ENCODE data around the gene GNG7.
"Not testable (repeated sequence)": the region's sequence is repeated elsewhere in the genome, so short reads cannot be mapped to it uniquely, and the experiment has no call there.

GNG7 gene

GRCh38 chr19:2676823-2677222 is 25.7 kb downstream of the GNG7 start:
- Histone ChIP-seq H3K27me3 (ENCODE audit: insufficient read depth, low read length, poor library complexity, severe bottlenecking) (no peaks in the 10 kb centered on the region), H3K9me2 (replicated peaks; ENCODE audit: low read depth, low read length) (no peaks in the 10 kb centered on the region), H4K20me1 (ENCODE audit: insufficient read depth, low read length, poor library complexity, severe bottlenecking) (no peaks in the 10 kb centered on the region)

GRCh38 chr19:2675892-2676291 is 26.6 kb downstream of the GNG7 start:
- H3K36me3 ChIP-seq (ENCODE audit: insufficient read depth, low read length), result no peaks in the 10 kb centered on the region
- H3K9me3 ChIP-seq (ENCODE audit: insufficient read depth, low read depth, low read length), result no peaks in the 10 kb centered on the region
- H3K4me1 ChIP-seq (ENCODE audit: insufficient read depth, low read length, poor library complexity, severe bottlenecking), result no peaks in the 10 kb centered on the region
- H3K79me2 ChIP-seq (ENCODE audit: insufficient read depth, low read length), result no peaks in the 10 kb centered on the region
- H2AFZ ChIP-seq (ENCODE audit: low read length), result no peak overlapping the region
- H3F3A ChIP-seq (ENCODE audit: low read depth), result no peaks in the 10 kb centered on the region
- TF ChIP-seq EZH2phosphoT487 (IDR thresholded peaks at IDR 0.05; ENCODE audit: borderline replicate concordance) (no peak), CTCF (conservative IDR thresholded peaks at IDR 0.05; ENCODE audit: low read length) (no peak)
- H3K9me2 ChIP-seq (replicated peaks; ENCODE audit: low read depth, low read length), result no peaks in the 10 kb centered on the region
- no peak overlapping the region for H3K9ac ChIP-seq (ENCODE audit: low read depth, low read length, poor library complexity, severe bottlenecking)
- H3K4me2 ChIP-seq (ENCODE audit: low read depth, low read length, poor library complexity, severe bottlenecking), result no peak overlapping the region
- H3K4me3 ChIP-seq (ENCODE audit: low read length, poor library complexity, severe bottlenecking), result no peak overlapping the region
- no peaks in the 10 kb centered on the region for H3K27me3 ChIP-seq (ENCODE audit: insufficient read depth, low read length, poor library complexity, severe bottlenecking)
- H4K20me1 ChIP-seq (ENCODE audit: insufficient read depth, low read length, poor library complexity, severe bottlenecking), result no peaks in the 10 kb centered on the region

More at GRCh38 chr19:2676823-2677222, 25.7 kb downstream of the GNG7 start:
- no peak overlapping the region for H3K4me2 ChIP-seq (ENCODE audit: low read depth, low read length, poor library complexity, severe bottlenecking)
- H3K36me3 ChIP-seq (ENCODE audit: insufficient read depth, low read length), result no peaks in the 10 kb centered on the region
- H3K9me3 ChIP-seq (ENCODE audit: insufficient read depth, low read depth, low read length), result no peaks in the 10 kb centered on the region
- H3K4me3 ChIP-seq (ENCODE audit: low read length, poor library complexity, severe bottlenecking), result no peak overlapping the region
- no peak overlapping the region for H3K9ac ChIP-seq (ENCODE audit: low read depth, low read length, poor library complexity, severe bottlenecking)
- no peaks in the 10 kb centered on the region for H3K79me2 ChIP-seq (ENCODE audit: insufficient read depth, low read length)
- no peaks in the 10 kb centered on the region for H3F3A ChIP-seq (ENCODE audit: low read depth)
- no peak for TF ChIP-seq EZH2phosphoT487 (IDR thresholded peaks at IDR 0.05; ENCODE audit: borderline replicate concordance)
- H3K4me1 ChIP-seq (ENCODE audit: insufficient read depth, low read length, poor library complexity, severe bottlenecking), result no peaks in the 10 kb centered on the region
- no peak overlapping the region for H2AFZ ChIP-seq (ENCODE audit: low read length)

GRCh38 chr19:2670217-2670616 is 32.3 kb downstream of the GNG7 start:
- Histone ChIP-seq H3K36me3 (ENCODE audit: insufficient read depth, low read length) (no peaks in the 10 kb centered on the region), H3K79me2 (ENCODE audit: insufficient read depth, low read length) (no peaks in the 10 kb centered on the region), H3K9me2 (replicated peaks; ENCODE audit: low read depth, low read length) (no peaks in the 10 kb centered on the region), H3F3A (ENCODE audit: low read depth) (no peaks in the 10 kb centered on the region), H3K27me3 (ENCODE audit: insufficient read depth, low read length, poor library complexity, severe bottlenecking) (no peaks in the 10 kb centered on the region), H3K4me2 (ENCODE audit: low read depth, low read length, poor library complexity, severe bottlenecking) (no peak overlapping the region), H4K20me1 (ENCODE audit: insufficient read depth, low read length, poor library complexity, severe bottlenecking) (no peaks in the 10 kb centered on the region), H3K4me3 (ENCODE audit: low read length, poor library complexity, severe bottlenecking) (no peak overlapping the region), H3K9me3 (ENCODE audit: insufficient read depth, low read depth, low read length) (no peaks in the 10 kb centered on the region), H3K9ac (ENCODE audit: low read depth, low read length, poor library complexity, severe bottlenecking) (no peak overlapping the region), H3K4me1 (ENCODE audit: insufficient read depth, low read length, poor library complexity, severe bottlenecking) (no peaks in the 10 kb centered on the region), H2AFZ (ENCODE audit: low read length) (no peak overlapping the region)
- TF ChIP-seq EZH2phosphoT487 (IDR thresholded peaks at IDR 0.05; ENCODE audit: borderline replicate concordance) (no peak), CTCF (conservative IDR thresholded peaks at IDR 0.05; ENCODE audit: low read length) (no peak)

GRCh38 chr19:2668175-2668763 is 34.2 kb downstream of the GNG7 start:
- TF ChIP-seq EZH2phosphoT487 (IDR thresholded peaks at IDR 0.05; ENCODE audit: borderline replicate concordance) (no peak), CTCF (conservative IDR thresholded peaks at IDR 0.05; ENCODE audit: low read length) (no peak)
- Histone ChIP-seq H3K4me2 (ENCODE audit: low read depth, low read length, poor library complexity, severe bottlenecking) (no peak overlapping the region), H2AFZ (ENCODE audit: low read length) (no peak overlapping the region), H3K9ac (ENCODE audit: low read depth, low read length, poor library complexity, severe bottlenecking) (no peak overlapping the region), H3K4me1 (ENCODE audit: insufficient read depth, low read length, poor library complexity, severe bottlenecking) (no peaks in the 10 kb centered on the region), H3K4me3 (ENCODE audit: low read length, poor library complexity, severe bottlenecking) (no peak overlapping the region), H3K9me3 (ENCODE audit: insufficient read depth, low read depth, low read length) (no peaks in the 10 kb centered on the region), H3K9me2 (replicated peaks; ENCODE audit: low read depth, low read length) (no peaks in the 10 kb centered on the region), H3F3A (ENCODE audit: low read depth) (no peaks in the 10 kb centered on the region), H4K20me1 (ENCODE audit: insufficient read depth, low read length, poor library complexity, severe bottlenecking) (no peaks in the 10 kb centered on the region), H3K36me3 (ENCODE audit: insufficient read depth, low read length) (no peaks in the 10 kb centered on the region), H3K27me3 (ENCODE audit: insufficient read depth, low read length, poor library complexity, severe bottlenecking) (no peaks in the 10 kb centered on the region), H3K79me2 (ENCODE audit: insufficient read depth, low read length) (no peaks in the 10 kb centered on the region)

GRCh38 chr19:2667349-2667748 is 35.1 kb downstream of the GNG7 start:
- not testable (repeated sequence) for H3K79me2 ChIP-seq (ENCODE audit: insufficient read depth, low read length); H3K4me1 ChIP-seq (ENCODE audit: insufficient read depth, low read length, poor library complexity, severe bottlenecking); H2AFZ ChIP-seq (ENCODE audit: low read length); H3K4me3 ChIP-seq (ENCODE audit: low read length, poor library complexity, severe bottlenecking); H3K9ac ChIP-seq (ENCODE audit: low read depth, low read length, poor library complexity, severe bottlenecking); H3K36me3 ChIP-seq (ENCODE audit: insufficient read depth, low read length); H3K9me2 ChIP-seq (replicated peaks; ENCODE audit: low read depth, low read length); H3K27me3 ChIP-seq (ENCODE audit: insufficient read depth, low read length, poor library complexity, severe bottlenecking); H3F3A ChIP-seq (ENCODE audit: low read depth); H4K20me1 ChIP-seq (ENCODE audit: insufficient read depth, low read length, poor library complexity, severe bottlenecking); H3K9me3 ChIP-seq (ENCODE audit: insufficient read depth, low read depth, low read length); H3K4me2 ChIP-seq (ENCODE audit: low read depth, low read length, poor library complexity, severe bottlenecking)
